Measurements from ENCODE around the gene ZSWIM4. TPM values are rescaled to one million over a fixed set of nuclear protein-coding genes. Genes with fewer than 3 reads are reported as not detected.
A peak's percentile ranks its signal among the peaks of the same experiment; 100 is the strongest.
"Not testable (repeated sequence)": the region's sequence is repeated elsewhere in the genome, so short reads cannot be mapped to it uniquely, and the experiment has no call there.

The ZSWIM4 gene
- total RNA-seq, 1 donor from 2014 or later = 13.5 TPM

GRCh38 chr19:13850910-13851733, 55.9 kb downstream of the ZSWIM4 start:
- peak overlapping the region; percentile 47 for H3K4me3 ChIP-seq (ENCODE audit: low read depth, low read length)
- TF ChIP-seq, protein P1, sequence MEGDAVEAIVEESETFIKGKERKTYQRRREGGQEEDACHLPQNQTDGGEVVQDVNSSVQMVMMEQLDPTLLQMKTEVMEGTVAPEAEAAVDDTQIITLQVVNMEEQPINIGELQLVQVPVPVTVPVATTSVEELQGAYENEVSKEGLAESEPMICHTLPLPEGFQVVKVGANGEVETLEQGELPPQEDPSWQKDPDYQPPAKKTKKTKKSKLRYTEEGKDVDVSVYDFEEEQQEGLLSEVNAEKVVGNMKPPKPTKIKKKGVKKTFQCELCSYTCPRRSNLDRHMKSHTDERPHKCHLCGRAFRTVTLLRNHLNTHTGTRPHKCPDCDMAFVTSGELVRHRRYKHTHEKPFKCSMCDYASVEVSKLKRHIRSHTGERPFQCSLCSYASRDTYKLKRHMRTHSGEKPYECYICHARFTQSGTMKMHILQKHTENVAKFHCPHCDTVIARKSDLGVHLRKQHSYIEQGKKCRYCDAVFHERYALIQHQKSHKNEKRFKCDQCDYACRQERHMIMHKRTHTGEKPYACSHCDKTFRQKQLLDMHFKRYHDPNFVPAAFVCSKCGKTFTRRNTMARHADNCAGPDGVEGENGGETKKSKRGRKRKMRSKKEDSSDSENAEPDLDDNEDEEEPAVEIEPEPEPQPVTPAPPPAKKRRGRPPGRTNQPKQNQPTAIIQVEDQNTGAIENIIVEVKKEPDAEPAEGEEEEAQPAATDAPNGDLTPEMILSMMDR (conservative IDR thresholded peaks at IDR 0.05; ENCODE audit: low read depth, low read length) = no peak
- peak; percentile 64 for DNase-seq (ENCODE audit: low read depth)

DNA sequence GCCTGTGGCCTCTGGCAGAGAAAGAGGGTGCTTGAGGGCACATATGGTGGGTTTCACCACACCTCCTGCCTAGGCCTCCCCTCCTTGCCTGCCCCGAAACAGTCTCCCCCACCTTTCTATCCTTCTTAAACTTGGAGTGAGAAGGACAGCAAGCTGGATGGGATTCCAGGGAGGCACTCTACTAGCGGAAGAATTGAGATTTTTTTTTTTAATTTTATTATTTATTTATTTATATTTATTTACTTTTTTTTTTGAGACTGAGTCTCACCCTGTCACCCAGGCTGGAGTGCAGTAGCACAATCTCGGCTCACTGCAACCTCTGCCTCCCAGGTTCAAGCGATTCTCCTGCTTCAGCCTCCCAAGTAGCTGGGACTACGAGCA, 56.5 kb downstream of the ZSWIM4 start:
- DNase-seq (ENCODE audit: low read depth); H3K4me3 ChIP-seq (ENCODE audit: low read depth, low read length): not testable (repeated sequence)

GRCh38 chr19:13852171-13852707, 57.0 kb downstream of the ZSWIM4 start:
- not testable (repeated sequence) for DNase-seq (ENCODE audit: low read depth)

GRCh38 chr19:13856497-13856896, 61.3 kb downstream of the ZSWIM4 start:
- no peak for DNase-seq (ENCODE audit: low read depth)
- TF ChIP-seq, protein P1 (conservative IDR thresholded peaks at IDR 0.05; ENCODE audit: low read depth, low read length) = no peak
- H3K4me3 ChIP-seq (ENCODE audit: low read depth, low read length) = no peak overlapping the region

More at GRCh38 chr19:13852171-13852707, 57.0 kb downstream of the ZSWIM4 start:
- not testable (repeated sequence) for H3K4me3 ChIP-seq (ENCODE audit: low read depth, low read length)

GRCh38 chr19:13859361-13859880, 64.2 kb downstream of the ZSWIM4 start:
- TF ChIP-seq, protein P1 (conservative IDR thresholded peaks at IDR 0.05; ENCODE audit: low read depth, low read length) = peak; percentile 32
- H3K4me3 ChIP-seq (ENCODE audit: low read depth, low read length) = no peak overlapping the region
- DNase-seq (ENCODE audit: low read depth) = no peak

DNA sequence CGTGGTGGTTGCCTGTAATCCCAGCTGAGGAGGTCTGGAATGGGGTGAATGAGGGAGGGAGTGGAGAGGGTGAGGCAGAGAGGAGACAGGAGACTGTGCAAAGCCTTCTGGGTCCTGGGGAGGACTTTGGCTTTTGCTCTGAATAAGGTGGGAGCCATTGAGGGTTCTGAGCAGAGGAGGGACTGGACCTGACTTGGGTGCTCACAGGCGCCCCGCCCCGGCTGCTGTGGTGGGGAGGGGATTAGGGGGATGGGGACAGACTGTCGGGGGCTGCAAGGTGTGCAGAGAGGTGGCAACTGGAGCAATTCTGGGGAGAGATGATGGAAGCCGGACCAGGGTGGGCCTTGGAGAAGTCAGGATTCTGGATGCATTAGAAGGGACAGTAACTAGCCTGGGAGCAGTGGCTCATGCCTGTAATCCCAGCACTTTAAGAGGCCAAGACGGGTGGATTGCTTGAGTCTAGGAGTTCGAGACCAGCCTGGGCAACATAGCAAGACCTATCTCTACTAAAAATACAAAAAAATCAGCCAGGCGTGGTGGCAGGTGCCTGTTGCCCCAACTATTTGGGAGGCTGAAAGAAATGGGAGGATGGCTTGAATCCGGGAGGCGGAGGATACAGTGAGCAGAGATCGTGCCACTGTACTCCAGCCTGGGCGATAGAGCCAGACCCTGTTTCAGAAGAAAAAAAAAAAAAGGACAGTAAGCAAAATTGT, 65.6 kb downstream of the ZSWIM4 start:
- TF ChIP-seq, protein P1 (conservative IDR thresholded peaks at IDR 0.05; ENCODE audit: low read depth, low read length) = no peak
- no peak overlapping the region for H3K4me3 ChIP-seq (ENCODE audit: low read depth, low read length)
- DNase-seq (ENCODE audit: low read depth) = no peak

DNA sequence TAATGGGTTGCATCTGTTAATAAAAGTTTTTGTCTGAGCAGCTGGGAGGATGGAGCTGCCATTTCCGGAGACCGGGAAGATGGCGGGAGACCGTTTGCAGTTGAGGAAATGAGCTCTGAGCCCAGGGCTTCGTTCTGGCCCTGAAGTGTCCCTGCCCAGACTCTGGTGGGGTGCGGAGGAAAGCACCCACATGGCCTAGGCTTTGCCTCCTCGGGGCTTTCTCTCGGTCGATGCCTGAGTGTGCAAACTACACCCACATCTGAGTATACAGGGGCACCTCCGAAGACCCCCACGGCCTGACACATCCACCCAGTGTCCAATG, 66.1 kb downstream of the ZSWIM4 start:
- no peak overlapping the region for H3K4me3 ChIP-seq (ENCODE audit: low read depth, low read length)
- no peak for DNase-seq (ENCODE audit: low read depth)
- TF ChIP-seq, protein P1 (conservative IDR thresholded peaks at IDR 0.05; ENCODE audit: low read depth, low read length) = no peak
